Endothelial cell (in vitro differentiated cells): Measurements from ENCODE around the gene SV2B. TPM values are rescaled to one million over a fixed set of nuclear protein-coding genes. Genes with fewer than 3 reads are reported as not detected.

Experiments
- DNase-seq: peaks from one replicate; pipeline ENCODE4 v3.0.0; 2021; ENCODE audit warnings: low spot score
- H3K27ac Mint-ChIP-seq: one replicate; pipeline ENCODE4 v1.8.0; 2021; ENCODE audit warnings: mixed read lengths, inconsistent platforms; ENCODE audit not compliant: unreplicated experiment
- H3K27me3 Mint-ChIP-seq: one replicate; pipeline ENCODE4 v1.8.0; 2021; ENCODE audit warnings: mild to moderate bottlenecking, moderate library complexity, mixed read lengths, inconsistent platforms; ENCODE audit not compliant: unreplicated experiment
- H3K36me3 Mint-ChIP-seq: one replicate; pipeline ENCODE4 v1.8.0; 2021; ENCODE audit warnings: mild to moderate bottlenecking, low read depth, mixed read lengths, inconsistent platforms; ENCODE audit not compliant: unreplicated experiment
- H3K4me1 Mint-ChIP-seq: one replicate; pipeline ENCODE4 v1.8.0; 2021; ENCODE audit warnings: mild to moderate bottlenecking, mixed read lengths, inconsistent platforms; ENCODE audit not compliant: unreplicated experiment
- H3K4me3 Mint-ChIP-seq: one replicate; pipeline ENCODE4 v1.8.0; 2021; ENCODE audit warnings: mild to moderate bottlenecking, mixed read lengths, inconsistent platforms; ENCODE audit not compliant: unreplicated experiment
- H3K9me3 Mint-ChIP-seq: one replicate; pipeline ENCODE4 v1.8.0; 2021; ENCODE audit warnings: mixed read lengths, inconsistent platforms; ENCODE audit not compliant: unreplicated experiment
- CTCF ChIP-seq: fragments of 200-600 bp; sonication (generic); IDR thresholded peaks from one replicate; pipeline ENCODE4 v1.5.0; 2021; ENCODE audit warnings: antibody characterized with exemption; ENCODE audit not compliant: unreplicated experiment
- total RNA-seq: library from RNA; stranded (reverse); fragmentation: NEBNext Ultra II Directional; extraction: Animal tissue kit (Norgen Biotek cat#: 25700); gene quantifications from one replicate; pipeline ENCODE4 v1.2.1, GENCODE V29; 2021; ENCODE audit not compliant: unreplicated experiment

SV2B gene
- total RNA-seq, 1 donor from 2014 or later: 0.26 TPM

- no peak overlapping the region for H3K4me3 Mint-ChIP-seq
- peaks cover 3% of the 10 kb centered on the region for H3K27me3 Mint-ChIP-seq
- no peak for DNase-seq
- no peaks in the 10 kb centered on the region for H3K36me3 Mint-ChIP-seq
- no peaks in the 10 kb centered on the region for H3K4me1 Mint-ChIP-seq
- H3K27ac Mint-ChIP-seq: no peak overlapping the region
- no peaks in the 10 kb centered on the region for H3K9me3 Mint-ChIP-seq
- no peak for TF ChIP-seq CTCF
Observed at GRCh38 chr15:91209726-91210125, 109.7 kb downstream of the SV2B start.

- Mint-ChIP-seq H3K27ac (no peak overlapping the region), H3K27me3 (peaks cover 3% of the 10 kb centered on the region)
Observed at GRCh38 chr15:91214675-91215590, 114.9 kb downstream of the SV2B start.

GRCh38 chr15:91216000-91216399, 115.9 kb downstream of the SV2B start:
- Mint-ChIP-seq H3K36me3 (no peaks in the 10 kb centered on the region), H3K27me3 (peaks cover 3% of the 10 kb centered on the region)
- no peak for TF ChIP-seq CTCF

More at GRCh38 chr15:91214675-91215590, 114.9 kb downstream of the SV2B start:
- Mint-ChIP-seq H3K4me3 (no peak overlapping the region), H3K9me3 (no peaks in the 10 kb centered on the region), H3K4me1 (no peaks in the 10 kb centered on the region), H3K36me3 (no peaks in the 10 kb centered on the region)
- DNase-seq: no peak
- no peak for TF ChIP-seq CTCF

GRCh38 chr15:91219206-91219605, 119.1 kb downstream of the SV2B start:
- no peak for TF ChIP-seq CTCF
- H3K9me3 Mint-ChIP-seq: no peaks in the 10 kb centered on the region
- no peak overlapping the region for H3K27ac Mint-ChIP-seq
- DNase-seq: no peak
- H3K4me3 Mint-ChIP-seq: no peak overlapping the region
- no peaks in the 10 kb centered on the region for H3K27me3 Mint-ChIP-seq
- H3K36me3 Mint-ChIP-seq: no peaks in the 10 kb centered on the region
- H3K4me1 Mint-ChIP-seq: no peaks in the 10 kb centered on the region

More at GRCh38 chr15:91216000-91216399, 115.9 kb downstream of the SV2B start:
- Mint-ChIP-seq H3K4me3 (no peak overlapping the region), H3K27ac (no peak overlapping the region), H3K9me3 (no peaks in the 10 kb centered on the region), H3K4me1 (no peaks in the 10 kb centered on the region)
- no peak for DNase-seq

- no peaks in the 10 kb centered on the region for H3K4me1 Mint-ChIP-seq
- H3K27me3 Mint-ChIP-seq: peaks cover 1% of the 10 kb centered on the region
- DNase-seq: no peak
- no peaks in the 10 kb centered on the region for H3K36me3 Mint-ChIP-seq
- TF ChIP-seq CTCF: no peak
- no peak overlapping the region for H3K4me3 Mint-ChIP-seq
- no peaks in the 10 kb centered on the region for H3K9me3 Mint-ChIP-seq
- no peak overlapping the region for H3K27ac Mint-ChIP-seq
Observed at GRCh38 chr15:91222052-91222451, 122.0 kb downstream of the SV2B start.
